Tibial nerve (tissue), 4 donors: ENCODE data around the gene MRPS6.

ENCODE experiments used
- EP300 ChIP-seq, 2 donors: sonication (generic); formaldehyde crosslinking; IDR thresholded peaks; one replicate each; pipeline ENCODE4 v1.6.1; 2017; ENCODE audit warnings: antibody characterized with exemption in 2 of 2, mild to moderate bottlenecking in 1 of 2
- TF ChIP-seq, protein P1 (sequence below), 5 experiments: fragments of 200-600 bp in 3 of 5; fragments of 450-650 bp in 2 of 5; sonication (generic) in 3 of 5; IDR thresholded peaks; one replicate each; pipeline ENCODE4 v1.5.1; 2016 to 2019; ENCODE audit warnings: antibody characterized with exemption in 5 of 5, mild to moderate bottlenecking in 3 of 5, moderate library complexity in 2 of 5

- TF ChIP-seq, protein P1, sequence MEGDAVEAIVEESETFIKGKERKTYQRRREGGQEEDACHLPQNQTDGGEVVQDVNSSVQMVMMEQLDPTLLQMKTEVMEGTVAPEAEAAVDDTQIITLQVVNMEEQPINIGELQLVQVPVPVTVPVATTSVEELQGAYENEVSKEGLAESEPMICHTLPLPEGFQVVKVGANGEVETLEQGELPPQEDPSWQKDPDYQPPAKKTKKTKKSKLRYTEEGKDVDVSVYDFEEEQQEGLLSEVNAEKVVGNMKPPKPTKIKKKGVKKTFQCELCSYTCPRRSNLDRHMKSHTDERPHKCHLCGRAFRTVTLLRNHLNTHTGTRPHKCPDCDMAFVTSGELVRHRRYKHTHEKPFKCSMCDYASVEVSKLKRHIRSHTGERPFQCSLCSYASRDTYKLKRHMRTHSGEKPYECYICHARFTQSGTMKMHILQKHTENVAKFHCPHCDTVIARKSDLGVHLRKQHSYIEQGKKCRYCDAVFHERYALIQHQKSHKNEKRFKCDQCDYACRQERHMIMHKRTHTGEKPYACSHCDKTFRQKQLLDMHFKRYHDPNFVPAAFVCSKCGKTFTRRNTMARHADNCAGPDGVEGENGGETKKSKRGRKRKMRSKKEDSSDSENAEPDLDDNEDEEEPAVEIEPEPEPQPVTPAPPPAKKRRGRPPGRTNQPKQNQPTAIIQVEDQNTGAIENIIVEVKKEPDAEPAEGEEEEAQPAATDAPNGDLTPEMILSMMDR (IDR thresholded peaks at IDR 0.05): no peak
- TF ChIP-seq EP300 (IDR thresholded peaks at IDR 0.05): no peak
These were observed 30.0 kb upstream of the MRPS6 start for GRCh38 chr21:34043333-34043732.
